Body of pancreas (tissue), 4 donors: Measurements from ENCODE around the gene TENM4.

ENCODE experiments used
- CTCF ChIP-seq, 7 experiments: fragments of 450-650 bp in 4 of 7; fragments of 200-600 bp in 3 of 7; sonication (generic) in 3 of 7; IDR thresholded peaks; one replicate each; pipeline ENCODE4 v1.5.1; 2016 to 2019; ENCODE audit warnings: antibody characterized with exemption in 7 of 7
- POLR2A ChIP-seq, 3 donors: fragments of 450-650 bp; IDR thresholded peaks; one replicate each; pipeline ENCODE4 v1.6.1; 2016; ENCODE audit warnings: antibody characterized with exemption in 3 of 3, mild to moderate bottlenecking in 2 of 3

GRCh38 chr11:78931891-78932290, 508.9 kb downstream of the TENM4 start:
- TF ChIP-seq POLR2A (IDR thresholded peaks at IDR 0.05) (no peak), CTCF (IDR thresholded peaks at IDR 0.05) (no peak)
